NT2/D1 (cell line): ENCODE results near the gene UBL4A.

Source experiments
- DNase-seq: peaks from one replicate; pipeline ENCODE4 v3.0.0-alpha.2; 2011; ENCODE audit warnings: low read depth, low spot score
- H3K27me3 ChIP-seq: 2 replicates; pipeline ENCODE4 v1.6.0; 2011; ENCODE audit warnings: mild to moderate bottlenecking; ENCODE audit not compliant: insufficient read length, insufficient read depth
- H3K36me3 ChIP-seq: 2 replicates; pipeline ENCODE4 v1.6.1; 2011; ENCODE audit warnings: mild to moderate bottlenecking, low read length, mixed read lengths; ENCODE audit not compliant: insufficient read depth, insufficient read length
- H3K4me1 ChIP-seq: 2 replicates; pipeline ENCODE4 v1.5.1; 2011; ENCODE audit not compliant: insufficient read depth, insufficient read length
- H3K4me3 ChIP-seq: 2 replicates; pipeline ENCODE4 v1.5.1; 2011; ENCODE audit warnings: low read depth; ENCODE audit not compliant: insufficient read length
- H3K9ac ChIP-seq: 2 replicates; pipeline ENCODE4 v1.6.0; 2011; ENCODE audit warnings: low read depth; ENCODE audit not compliant: insufficient read length
- H3K9me3 ChIP-seq: 2 replicates; pipeline ENCODE4 v1.5.1; 2011; ENCODE audit warnings: mild to moderate bottlenecking, low read length; ENCODE audit not compliant: insufficient read depth
- SUZ12 ChIP-seq: IDR thresholded peaks from 2 replicates; pipeline ENCODE4 v1.6.1; 2011; ENCODE audit not compliant: insufficient read length, insufficient read depth; ENCODE audit errors: extremely low read depth
- YY1 ChIP-seq: IDR thresholded peaks from 2 replicates; pipeline ENCODE4 v1.6.1; 2011; ENCODE audit not compliant: insufficient read length, insufficient read depth
- ZNF274 ChIP-seq: IDR thresholded peaks from 2 replicates; pipeline ENCODE4 v1.6.1; 2011; ENCODE audit warnings: mild to moderate bottlenecking, low read depth, low read length

The UBL4A gene

DNA sequence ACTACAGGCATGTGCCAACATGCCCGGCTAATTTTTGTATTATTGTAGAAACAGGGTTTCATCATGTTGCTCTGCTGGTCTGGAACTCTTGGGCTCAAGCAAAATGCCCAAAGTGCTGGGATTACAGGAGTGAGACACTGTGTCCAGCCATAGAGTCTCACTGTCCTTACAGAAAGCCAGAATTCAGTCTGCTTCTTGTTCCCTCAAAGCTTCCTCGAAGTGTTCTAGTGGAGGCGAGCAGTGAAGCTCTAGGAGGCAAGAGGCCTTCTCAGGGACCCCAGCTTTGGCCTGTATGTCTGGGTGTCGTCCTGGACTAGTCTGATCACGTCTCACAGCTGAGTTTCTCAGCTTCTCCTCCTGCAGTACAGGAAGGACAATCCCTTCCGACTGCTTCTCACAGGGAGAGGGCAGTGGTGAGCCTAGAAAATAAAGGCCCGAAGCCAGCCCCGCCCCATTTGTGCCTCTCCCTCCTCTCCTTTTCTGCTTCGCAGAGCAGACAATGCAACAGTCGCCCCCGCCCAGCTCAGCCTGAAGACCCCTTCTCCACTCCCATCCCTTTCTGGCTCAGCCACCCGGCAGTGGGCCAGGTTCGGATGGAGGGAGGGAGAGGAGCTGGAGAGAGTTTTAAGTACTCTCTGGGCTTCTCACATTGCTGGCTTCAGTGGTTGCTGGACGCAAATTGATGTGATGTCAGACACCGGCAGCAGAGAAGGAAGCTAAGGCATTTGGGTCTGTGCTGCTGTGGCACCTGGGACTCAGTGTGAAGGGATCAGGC lies 40.7 kb upstream of the UBL4A start:
- Histone ChIP-seq H3K36me3 (peaks cover 8% of the 10 kb centered on the region), H3K4me1 (peaks cover 5% of the 10 kb centered on the region), H3K9ac (no peak overlapping the region), H3K27me3 (no peaks in the 10 kb centered on the region), H3K9me3 (no peaks in the 10 kb centered on the region), H3K4me3 (no peak overlapping the region)
- no peak for TF ChIP-seq SUZ12
- no peak for TF ChIP-seq YY1
- no peak for TF ChIP-seq ZNF274
- DNase-seq: no peak

- Histone ChIP-seq H3K9me3 (no peaks in the 10 kb centered on the region), H3K9ac (no peak overlapping the region), H3K36me3 (peaks cover 4% of the 10 kb centered on the region), H3K4me3 (no peak overlapping the region), H3K4me1 (no peaks in the 10 kb centered on the region), H3K27me3 (no peaks in the 10 kb centered on the region)
- DNase-seq: no peak
- TF ChIP-seq ZNF274 (no peak), YY1 (no peak), SUZ12 (no peak)
These were observed 39.4 kb upstream of the UBL4A start for GRCh38 chrX:154525606-154526490.

DNA sequence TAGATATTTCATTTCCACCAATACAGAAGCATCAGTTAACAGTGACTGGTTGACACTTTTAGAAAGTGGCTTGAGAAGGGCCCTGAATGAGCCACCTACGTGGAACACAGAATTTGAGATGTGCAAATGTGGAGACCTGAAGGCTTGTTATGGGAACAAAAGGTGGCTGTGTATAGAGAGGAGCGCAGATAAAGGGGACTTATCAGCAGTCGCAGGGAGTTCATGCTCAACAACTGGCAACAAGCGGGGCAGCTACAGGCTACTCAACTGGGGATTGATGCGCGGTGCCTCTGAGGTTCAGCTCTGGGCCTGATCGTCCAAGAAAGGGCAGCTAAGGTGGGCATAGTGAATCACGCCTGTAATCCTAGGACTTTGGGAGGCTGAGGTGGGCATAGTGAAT lies 33.0 kb upstream of the UBL4A start:
- DNase-seq: no peak
- Histone ChIP-seq H3K27me3 (no peaks in the 10 kb centered on the region), H3K4me3 (no peak overlapping the region), H3K9me3 (no peaks in the 10 kb centered on the region), H3K4me1 (no peaks in the 10 kb centered on the region), H3K36me3 (no peaks in the 10 kb centered on the region), H3K9ac (no peak overlapping the region)
- TF ChIP-seq SUZ12: no peak
- TF ChIP-seq YY1: no peak
- TF ChIP-seq ZNF274: no peak

- Histone ChIP-seq H3K4me3 (peak overlapping the region; percentile 15), H3K4me1 (no peaks in the 10 kb centered on the region), H3K27me3 (no peaks in the 10 kb centered on the region), H3K9me3 (no peaks in the 10 kb centered on the region), H3K9ac (peak overlapping the region; percentile 32), H3K36me3 (no peaks in the 10 kb centered on the region)
- TF ChIP-seq SUZ12 (no peak), YY1 (no peak), ZNF274 (no peak)
- no peak for DNase-seq
These were observed 30.8 kb upstream of the UBL4A start for GRCh38 chrX:154517101-154517781.

DNA sequence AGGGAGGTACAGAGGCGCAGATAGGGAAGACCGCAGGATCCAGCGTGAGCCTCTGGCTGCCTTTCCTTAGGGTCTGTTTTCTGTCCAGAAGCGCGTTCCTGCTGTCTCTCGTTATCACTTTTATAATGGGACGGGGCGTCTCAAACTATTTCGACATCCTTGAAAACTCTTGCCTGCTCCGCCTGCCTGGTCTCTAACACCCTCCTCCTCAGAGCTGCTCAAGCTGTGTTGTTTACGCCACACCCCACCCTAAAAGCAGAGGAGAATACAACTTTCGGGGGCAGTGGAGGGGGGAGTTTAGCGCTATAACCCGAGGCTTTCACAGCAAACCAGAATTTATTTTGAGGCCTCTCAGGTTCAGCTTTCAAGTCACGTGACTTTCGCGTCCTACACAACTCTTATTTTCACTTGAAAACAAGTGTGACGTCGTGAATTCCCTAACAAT lies 30.3 kb upstream of the UBL4A start:
- Histone ChIP-seq H3K9me3 (no peaks in the 10 kb centered on the region), H3K4me3 (peak overlapping the region; percentile 16), H3K36me3 (no peaks in the 10 kb centered on the region), H3K4me1 (no peaks in the 10 kb centered on the region), H3K27me3 (no peaks in the 10 kb centered on the region), H3K9ac (peak overlapping the region; percentile 59)
- TF ChIP-seq YY1 (no peak), SUZ12 (no peak), ZNF274 (no peak)
- no peak for DNase-seq

DNA sequence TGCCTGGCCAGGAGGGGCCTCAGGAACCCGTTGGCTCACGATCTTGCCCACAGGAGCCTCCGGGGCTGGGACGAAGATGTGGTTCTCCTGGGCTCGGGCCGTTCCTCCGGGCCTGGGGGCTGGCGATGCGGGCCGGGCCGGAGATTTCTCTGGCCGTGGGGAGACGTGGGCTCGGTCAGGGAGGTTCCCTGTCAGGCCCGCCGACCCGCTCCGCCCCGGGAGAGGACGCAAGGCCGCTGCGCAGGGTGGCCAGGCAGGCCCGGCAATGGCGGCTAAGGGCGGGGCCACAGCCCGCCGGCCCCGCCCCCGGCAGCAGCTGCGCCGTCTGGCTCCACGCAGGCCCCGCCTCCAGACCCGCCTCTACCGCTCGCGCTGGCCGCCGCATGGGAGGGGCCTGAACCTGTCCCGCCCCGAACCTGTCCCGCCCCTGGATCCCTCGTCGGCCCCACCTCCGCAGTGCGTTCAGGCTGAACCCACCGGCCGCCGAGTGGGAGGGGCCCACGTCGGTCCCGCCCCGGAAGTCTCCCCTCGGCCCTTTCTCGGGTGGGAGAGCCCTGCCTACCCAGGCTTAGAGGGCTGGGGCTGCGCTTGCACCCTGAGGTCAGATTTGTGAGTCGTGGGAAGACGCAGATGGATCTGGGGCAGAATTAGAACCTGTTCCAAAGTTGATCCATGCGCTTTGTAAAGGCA lies 29.7 kb upstream of the UBL4A start, which contains the start of gene FAM3A:
TSS of gene FAM3A (minus strand) at position 267 of the 690 bp plus-strand sequence. CDS start 460 bp downstream, outside the sequence.
- Histone ChIP-seq H3K27me3 (no peaks in the 10 kb centered on the region), H3K9me3 (no peaks in the 10 kb centered on the region), H3K9ac (peak within 1 kb of the TSS; percentile 80), H3K36me3 (no peaks in the 10 kb centered on the region), H3K4me1 (no peaks in the 10 kb centered on the region), H3K4me3 (peak within 1 kb of the TSS; percentile 62)
- TF ChIP-seq YY1 (no peak), SUZ12 (no peak), ZNF274 (no peak)
- DNase-seq: peak; percentile 54
